Neural progenitor cell (in vitro differentiated cells): ENCODE data around the gene SEMA6B.

Experiments
- EZH2 ChIP-seq: fragments of 200-600 bp; sonication (generic); IDR thresholded peaks from 2 replicates; pipeline ENCODE4 v1.6.1; 2017; ENCODE audit warnings: antibody characterized with exemption, mild to moderate bottlenecking, moderate library complexity
- EZH2phosphoT487 ChIP-seq: fragments of 200-600 bp; sonication (generic); IDR thresholded peaks from 2 replicates; pipeline ENCODE4 v1.6.1; 2017; ENCODE audit warnings: antibody characterized with exemption
- TF ChIP-seq, protein P1 (sequence below): fragments of 200-600 bp; sonication (generic); IDR thresholded peaks from 2 replicates; pipeline ENCODE4 v1.5.1; 2017; ENCODE audit warnings: antibody characterized with exemption, mild to moderate bottlenecking

DNA sequence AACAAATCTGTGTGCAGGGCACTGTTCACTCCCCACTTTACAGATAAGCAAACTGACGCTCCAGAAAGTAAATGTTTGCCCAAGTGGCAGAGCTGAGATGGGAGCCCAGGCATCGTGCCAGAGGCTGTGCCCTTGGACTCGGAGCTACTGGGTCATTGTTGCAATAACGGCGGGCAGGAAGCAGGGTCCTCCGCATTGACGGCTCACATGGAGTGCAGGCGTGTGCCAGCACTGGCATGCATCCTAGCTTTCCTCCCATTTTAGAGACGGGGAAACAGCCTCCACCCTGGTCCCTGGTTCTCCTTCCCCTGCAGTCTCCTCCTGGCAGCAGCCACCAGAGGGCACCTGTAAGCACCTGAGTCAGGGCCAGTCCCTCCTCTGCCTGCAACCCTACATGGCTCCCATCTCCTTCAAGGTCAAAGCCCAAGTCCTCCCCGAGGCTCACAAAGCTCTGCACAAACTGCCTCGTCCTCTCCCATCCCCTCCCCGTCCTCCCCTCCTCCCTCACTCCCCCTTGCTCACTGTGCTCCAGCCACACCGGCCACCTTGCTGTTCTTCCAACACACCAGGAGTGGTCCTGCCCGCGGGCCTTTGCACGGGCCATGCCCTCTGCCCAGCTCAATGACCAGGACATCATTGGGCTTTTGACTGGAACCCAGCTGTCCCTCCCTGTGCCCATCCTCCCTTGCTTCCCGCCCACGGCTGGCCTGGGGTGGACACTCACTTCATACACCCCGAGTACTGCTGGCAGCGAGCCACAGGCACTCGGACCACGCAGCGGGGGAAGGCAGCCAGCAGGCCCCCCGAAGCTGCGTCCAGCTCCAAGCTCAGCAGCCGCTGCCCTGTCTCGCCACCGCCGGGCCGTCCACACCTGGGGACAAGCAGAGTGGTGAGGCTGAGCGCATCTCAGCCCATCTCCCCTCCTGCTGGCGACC, 11.9 kb downstream of the SEMA6B start:
- TF ChIP-seq, protein P1, sequence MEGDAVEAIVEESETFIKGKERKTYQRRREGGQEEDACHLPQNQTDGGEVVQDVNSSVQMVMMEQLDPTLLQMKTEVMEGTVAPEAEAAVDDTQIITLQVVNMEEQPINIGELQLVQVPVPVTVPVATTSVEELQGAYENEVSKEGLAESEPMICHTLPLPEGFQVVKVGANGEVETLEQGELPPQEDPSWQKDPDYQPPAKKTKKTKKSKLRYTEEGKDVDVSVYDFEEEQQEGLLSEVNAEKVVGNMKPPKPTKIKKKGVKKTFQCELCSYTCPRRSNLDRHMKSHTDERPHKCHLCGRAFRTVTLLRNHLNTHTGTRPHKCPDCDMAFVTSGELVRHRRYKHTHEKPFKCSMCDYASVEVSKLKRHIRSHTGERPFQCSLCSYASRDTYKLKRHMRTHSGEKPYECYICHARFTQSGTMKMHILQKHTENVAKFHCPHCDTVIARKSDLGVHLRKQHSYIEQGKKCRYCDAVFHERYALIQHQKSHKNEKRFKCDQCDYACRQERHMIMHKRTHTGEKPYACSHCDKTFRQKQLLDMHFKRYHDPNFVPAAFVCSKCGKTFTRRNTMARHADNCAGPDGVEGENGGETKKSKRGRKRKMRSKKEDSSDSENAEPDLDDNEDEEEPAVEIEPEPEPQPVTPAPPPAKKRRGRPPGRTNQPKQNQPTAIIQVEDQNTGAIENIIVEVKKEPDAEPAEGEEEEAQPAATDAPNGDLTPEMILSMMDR: peak; percentile 28
- no peak for TF ChIP-seq EZH2
- no peak for TF ChIP-seq EZH2phosphoT487
